ENCODE results near the gene ZBTB1. TPM values are rescaled to one million over a fixed set of nuclear protein-coding genes. Genes with fewer than 3 reads are reported as not detected.
"Not testable (repeated sequence)": the region's sequence is repeated elsewhere in the genome, so short reads cannot be mapped to it uniquely, and the experiment has no call there.

Gene ZBTB1
- total RNA-seq, 1 donor from 2014 or later = 46.3 TPM

DNA sequence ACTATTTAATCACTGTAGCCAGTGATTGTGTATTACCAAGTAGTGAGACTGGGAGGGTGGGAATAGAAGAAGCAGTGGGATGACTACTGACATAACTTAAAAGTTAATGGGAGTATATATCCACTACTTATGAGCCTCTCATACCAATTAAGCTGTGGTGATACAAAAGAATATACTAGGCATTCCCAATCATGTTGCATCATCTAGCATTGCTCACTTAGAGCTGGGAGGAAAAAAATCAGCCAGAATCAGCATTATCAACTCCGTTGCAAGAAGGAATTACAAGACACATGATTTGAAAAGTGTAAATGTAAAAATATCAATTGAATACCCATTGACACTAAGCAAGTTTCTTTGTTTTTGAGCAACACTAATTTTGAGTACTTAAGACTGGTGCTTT, 44.4 kb downstream of the ZBTB1 start:
- H3K27me3 ChIP-seq (ENCODE audit: control insufficient read depth, insufficient read depth, low read length) = no peaks in the 10 kb centered on the region
- TF ChIP-seq, protein P1, sequence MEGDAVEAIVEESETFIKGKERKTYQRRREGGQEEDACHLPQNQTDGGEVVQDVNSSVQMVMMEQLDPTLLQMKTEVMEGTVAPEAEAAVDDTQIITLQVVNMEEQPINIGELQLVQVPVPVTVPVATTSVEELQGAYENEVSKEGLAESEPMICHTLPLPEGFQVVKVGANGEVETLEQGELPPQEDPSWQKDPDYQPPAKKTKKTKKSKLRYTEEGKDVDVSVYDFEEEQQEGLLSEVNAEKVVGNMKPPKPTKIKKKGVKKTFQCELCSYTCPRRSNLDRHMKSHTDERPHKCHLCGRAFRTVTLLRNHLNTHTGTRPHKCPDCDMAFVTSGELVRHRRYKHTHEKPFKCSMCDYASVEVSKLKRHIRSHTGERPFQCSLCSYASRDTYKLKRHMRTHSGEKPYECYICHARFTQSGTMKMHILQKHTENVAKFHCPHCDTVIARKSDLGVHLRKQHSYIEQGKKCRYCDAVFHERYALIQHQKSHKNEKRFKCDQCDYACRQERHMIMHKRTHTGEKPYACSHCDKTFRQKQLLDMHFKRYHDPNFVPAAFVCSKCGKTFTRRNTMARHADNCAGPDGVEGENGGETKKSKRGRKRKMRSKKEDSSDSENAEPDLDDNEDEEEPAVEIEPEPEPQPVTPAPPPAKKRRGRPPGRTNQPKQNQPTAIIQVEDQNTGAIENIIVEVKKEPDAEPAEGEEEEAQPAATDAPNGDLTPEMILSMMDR (IDR thresholded peaks at IDR 0.05; ENCODE audit: insufficient read depth, low read length, poor library complexity, severe bottlenecking) = no peak
- DNase-seq (ENCODE audit: low read depth) = no peak

DNA sequence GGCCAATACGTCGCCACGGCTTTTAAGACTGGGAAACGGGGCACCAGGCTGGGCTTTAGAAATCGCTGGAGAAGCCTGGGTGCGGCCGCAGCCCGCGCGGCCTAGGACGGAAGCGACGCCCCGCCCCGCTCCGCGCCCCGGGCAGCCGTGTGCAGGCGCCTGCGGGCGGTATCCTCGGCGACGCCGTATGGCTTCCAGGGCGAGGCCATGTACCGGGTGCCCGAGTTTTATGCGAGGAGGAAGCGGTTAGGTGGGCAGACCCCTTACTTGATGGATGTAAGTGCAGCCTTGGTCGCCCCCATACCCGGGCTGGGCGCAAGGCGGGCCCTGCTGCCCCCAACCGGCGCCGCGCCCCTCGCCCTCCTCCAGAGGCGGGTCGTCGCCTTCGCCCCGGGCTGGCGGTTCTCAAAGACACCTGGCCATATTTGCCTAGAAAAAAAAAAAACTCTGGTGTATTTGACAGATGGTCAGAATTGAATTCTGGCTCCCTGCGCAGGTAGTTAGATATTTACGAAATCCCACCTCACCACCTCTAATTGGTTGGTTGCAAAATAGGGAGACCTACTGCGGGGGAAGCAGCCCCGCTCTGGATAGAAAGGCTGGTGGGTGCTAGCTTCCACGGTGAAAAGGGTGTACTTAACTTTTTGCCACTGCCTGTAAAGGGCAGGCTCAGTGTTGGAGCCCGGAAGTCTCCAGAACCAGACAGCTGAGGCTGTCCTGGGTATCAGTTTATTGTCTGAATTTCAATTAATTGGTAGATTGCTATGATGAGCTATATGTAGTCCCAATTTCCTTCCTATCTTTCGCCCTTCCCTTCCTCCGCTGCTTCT, 45.4 kb downstream of the ZBTB1 start, which contains the start of gene PPP1R36:
TSS of gene PPP1R36 (plus strand) at position 171 of the 830 bp plus-strand sequence. CDS start at position 208, 37 bp downstream.
- H3K4me3 ChIP-seq (ENCODE audit: low read depth, low read length) = peak within 1 kb of the TSS; percentile 32
- no peaks in the 10 kb centered on the region for H3K27me3 ChIP-seq (ENCODE audit: control insufficient read depth, insufficient read depth, low read length)
- DNase-seq (ENCODE audit: low read depth) = no peak
- TF ChIP-seq, protein P1 (IDR thresholded peaks at IDR 0.05; ENCODE audit: insufficient read depth, low read length, poor library complexity, severe bottlenecking) = no peak
- no peaks in the 10 kb centered on the region for H3K36me3 ChIP-seq (ENCODE audit: control insufficient read depth, insufficient read depth, low read length)

More for the DNA sequence above, 44.4 kb downstream of the ZBTB1 start:
- H3K36me3 ChIP-seq (ENCODE audit: control insufficient read depth, insufficient read depth, low read length) = no peaks in the 10 kb centered on the region
- H3K4me3 ChIP-seq (ENCODE audit: low read depth, low read length) = no peak overlapping the region

DNA sequence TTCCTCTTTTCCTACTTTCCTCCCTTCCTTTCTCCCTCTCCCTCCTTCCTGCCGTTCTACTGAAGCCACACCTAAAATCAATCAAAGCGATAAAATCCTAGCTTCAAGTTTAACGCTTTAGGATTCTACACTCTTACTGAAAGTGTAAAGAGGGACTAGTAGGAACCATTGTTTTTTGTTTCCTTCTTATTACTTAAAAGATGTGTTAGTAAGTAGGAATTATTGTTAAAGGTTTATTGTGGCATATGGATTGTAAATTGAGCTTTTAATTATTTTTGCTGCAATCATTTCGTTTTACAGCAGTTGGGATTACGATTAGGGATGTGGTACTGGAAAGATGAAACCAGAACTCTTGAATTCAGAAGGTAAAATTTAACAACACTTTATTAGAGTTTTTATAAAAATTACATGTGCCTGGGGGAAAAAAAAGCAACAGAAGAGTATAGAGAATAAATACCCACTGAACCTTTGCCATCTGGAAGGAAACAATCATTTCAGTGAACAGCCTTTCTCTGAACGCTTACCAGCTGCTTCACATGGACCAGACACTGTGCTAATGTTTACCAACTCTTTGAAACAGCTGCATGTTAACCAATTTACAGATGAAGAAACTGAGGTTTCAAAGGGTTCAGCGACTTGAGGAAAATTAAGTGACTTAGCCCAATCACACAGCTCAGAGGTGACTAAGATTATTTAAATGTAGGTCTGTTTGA, 46.2 kb downstream of the ZBTB1 start:
- H3K27me3 ChIP-seq (ENCODE audit: control insufficient read depth, insufficient read depth, low read length) = no peaks in the 10 kb centered on the region
- H3K36me3 ChIP-seq (ENCODE audit: control insufficient read depth, insufficient read depth, low read length) = no peaks in the 10 kb centered on the region
- DNase-seq (ENCODE audit: low read depth) = no peak
- TF ChIP-seq, protein P1 (IDR thresholded peaks at IDR 0.05; ENCODE audit: insufficient read depth, low read length, poor library complexity, severe bottlenecking) = no peak
- no peak overlapping the region for H3K4me3 ChIP-seq (ENCODE audit: low read depth, low read length)

DNA sequence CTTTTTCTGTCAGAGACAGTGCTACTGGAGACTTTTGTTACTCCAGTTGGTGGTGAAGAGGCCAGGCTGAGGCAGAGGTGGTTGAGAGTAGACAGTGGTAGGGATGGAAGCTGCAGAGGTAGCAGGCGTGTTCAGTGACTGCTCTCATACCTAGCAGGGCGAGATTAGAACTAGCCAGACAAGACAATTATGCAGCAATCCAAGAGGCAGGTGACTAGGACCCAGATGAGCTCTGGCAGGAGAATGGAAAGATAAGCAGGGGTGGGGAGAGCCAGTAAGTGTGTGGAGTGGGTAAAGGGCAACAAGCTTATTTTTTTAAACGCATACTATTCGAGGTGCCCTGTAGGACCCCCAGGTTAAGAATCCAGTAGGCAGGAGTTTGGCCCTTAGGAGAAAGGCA, 50.0 kb downstream of the ZBTB1 start:
- Histone ChIP-seq H3K27me3 (ENCODE audit: control insufficient read depth, insufficient read depth, low read length) (no peaks in the 10 kb centered on the region), H3K4me3 (ENCODE audit: low read depth, low read length) (no peak overlapping the region), H3K36me3 (ENCODE audit: control insufficient read depth, insufficient read depth, low read length) (no peaks in the 10 kb centered on the region)
- TF ChIP-seq, protein P1 (IDR thresholded peaks at IDR 0.05; ENCODE audit: insufficient read depth, low read length, poor library complexity, severe bottlenecking) = no peak
- no peak for DNase-seq (ENCODE audit: low read depth)

DNA sequence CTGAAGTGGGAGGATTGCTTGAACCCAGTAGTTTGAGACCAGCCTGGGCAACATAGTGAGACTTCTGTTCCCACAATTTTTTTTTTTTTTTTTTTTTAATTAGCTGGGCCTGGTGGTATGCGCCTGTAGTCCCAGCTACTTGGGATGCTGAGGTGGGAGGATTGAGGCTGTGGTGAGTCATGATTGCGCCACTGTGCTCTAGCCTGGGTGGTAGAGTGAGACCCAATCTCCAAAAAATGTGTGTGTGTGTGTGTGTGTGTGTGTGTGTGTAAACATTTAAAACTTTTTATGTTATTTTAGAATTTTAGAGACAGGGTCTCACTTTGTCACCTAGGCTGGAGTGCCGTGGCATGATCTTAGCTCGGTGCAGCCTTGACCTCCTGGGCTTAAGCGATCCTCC, 52.0 kb downstream of the ZBTB1 start:
- Histone ChIP-seq H3K27me3 (ENCODE audit: control insufficient read depth, insufficient read depth, low read length) (no peaks in the 10 kb centered on the region), H3K4me3 (ENCODE audit: low read depth, low read length) (no peak overlapping the region), H3K36me3 (ENCODE audit: control insufficient read depth, insufficient read depth, low read length) (no peaks in the 10 kb centered on the region)
- DNase-seq (ENCODE audit: low read depth) = no peak
- TF ChIP-seq, protein P1 (IDR thresholded peaks at IDR 0.05; ENCODE audit: insufficient read depth, low read length, poor library complexity, severe bottlenecking) = no peak

DNA sequence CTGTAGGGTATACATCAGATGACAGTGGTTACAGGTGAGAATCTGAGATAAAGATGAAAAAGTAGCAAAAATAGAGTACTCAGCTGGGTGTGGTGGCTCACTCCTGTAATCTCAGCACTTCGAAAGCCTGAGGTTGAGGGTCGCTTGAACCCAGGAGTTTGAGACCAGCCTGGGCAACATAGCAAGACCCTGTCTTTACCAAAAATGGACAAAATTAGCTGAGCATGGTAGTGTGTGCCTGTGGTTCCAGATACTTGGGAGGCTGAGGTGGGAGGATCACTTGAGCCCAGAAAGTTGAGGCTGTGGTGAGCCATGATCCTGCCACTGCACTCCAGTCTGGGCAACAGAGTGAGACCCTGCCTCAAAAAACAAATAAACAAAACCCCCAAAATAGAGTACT, 53.6 kb downstream of the ZBTB1 start:
- not testable (repeated sequence) for H3K27me3 ChIP-seq (ENCODE audit: control insufficient read depth, insufficient read depth, low read length); H3K36me3 ChIP-seq (ENCODE audit: control insufficient read depth, insufficient read depth, low read length); DNase-seq (ENCODE audit: low read depth); H3K4me3 ChIP-seq (ENCODE audit: low read depth, low read length)

Data from kidney epithelial cell (primary cell).